ENCODE measurements around the gene PLTP. TPM values are rescaled to one million over a fixed set of nuclear protein-coding genes. Genes with fewer than 3 reads are reported as not detected.
"Not testable (repeated sequence)": the region's sequence is repeated elsewhere in the genome, so short reads cannot be mapped to it uniquely, and the experiment has no call there.

Gene PLTP
- total RNA-seq, 1 donor from 2014 or later: 12.9 TPM

- DNase-seq (ENCODE audit: low read depth): not testable (repeated sequence)
Observed at GRCh38 chr20:45901332-45901731, 10.6 kb downstream of the PLTP start.

DNA sequence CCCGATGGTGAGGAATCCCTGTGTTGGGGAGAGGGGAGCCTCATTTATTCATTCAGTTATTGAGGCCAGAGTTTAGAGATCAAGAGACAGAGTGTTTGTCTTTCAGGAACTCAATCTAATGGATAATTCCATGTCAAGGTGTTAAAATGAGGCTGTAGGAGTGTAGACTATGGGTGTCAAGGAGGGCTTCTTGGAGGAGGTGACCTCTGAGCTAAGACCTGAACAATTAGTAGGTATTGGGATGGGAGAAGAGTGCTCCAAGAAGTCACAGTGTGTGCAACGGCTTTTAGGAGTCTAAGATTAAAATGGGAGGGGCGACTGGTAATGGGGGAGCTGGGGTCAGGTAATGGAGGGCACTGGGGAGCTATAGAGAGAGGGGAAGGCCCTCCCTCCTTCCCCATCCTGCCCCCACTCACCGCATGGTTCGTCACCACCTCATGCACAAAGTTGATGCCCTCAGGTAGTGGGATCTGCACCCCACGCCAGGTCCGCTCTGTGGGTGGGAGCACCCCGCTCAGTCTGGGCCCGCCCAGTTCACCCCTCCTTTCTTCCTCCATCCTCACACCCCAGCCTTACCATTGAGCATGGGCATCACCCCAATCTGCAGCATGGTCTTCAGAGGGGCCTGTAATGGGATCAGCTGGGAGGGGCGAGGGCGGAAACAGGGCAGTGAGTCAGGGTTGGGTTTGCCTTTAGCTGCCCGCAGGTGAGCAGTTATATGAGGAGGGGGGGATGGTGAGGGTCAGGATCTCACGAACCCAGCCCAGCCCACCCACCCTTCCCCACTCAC lies 12.7 kb downstream of the PLTP start:
- no peak for DNase-seq (ENCODE audit: low read depth)

DNA sequence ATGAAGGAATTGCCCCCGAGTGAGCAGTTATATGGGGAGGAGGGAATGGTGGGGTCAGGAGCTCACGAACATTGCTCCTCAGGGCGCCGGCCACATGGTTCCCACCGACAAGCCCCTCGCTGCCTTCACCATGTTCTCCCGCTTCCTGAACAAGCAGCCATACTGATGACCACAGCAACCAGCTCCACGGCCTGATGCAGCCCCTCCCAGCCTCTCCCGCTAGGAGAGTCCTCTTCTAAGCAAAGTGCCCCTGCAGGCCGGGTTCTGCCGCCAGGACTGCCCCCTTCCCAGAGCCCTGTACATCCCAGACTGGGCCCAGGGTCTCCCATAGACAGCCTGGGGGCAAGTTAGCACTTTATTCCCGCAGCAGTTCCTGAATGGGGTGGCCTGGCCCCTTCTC lies 13.7 kb downstream of the PLTP start:
- no peak for DNase-seq (ENCODE audit: low read depth)

GRCh38 chr20:45897692-45898091 lies 14.3 kb downstream of the PLTP start:
- DNase-seq (ENCODE audit: low read depth): peak; percentile 29

DNA sequence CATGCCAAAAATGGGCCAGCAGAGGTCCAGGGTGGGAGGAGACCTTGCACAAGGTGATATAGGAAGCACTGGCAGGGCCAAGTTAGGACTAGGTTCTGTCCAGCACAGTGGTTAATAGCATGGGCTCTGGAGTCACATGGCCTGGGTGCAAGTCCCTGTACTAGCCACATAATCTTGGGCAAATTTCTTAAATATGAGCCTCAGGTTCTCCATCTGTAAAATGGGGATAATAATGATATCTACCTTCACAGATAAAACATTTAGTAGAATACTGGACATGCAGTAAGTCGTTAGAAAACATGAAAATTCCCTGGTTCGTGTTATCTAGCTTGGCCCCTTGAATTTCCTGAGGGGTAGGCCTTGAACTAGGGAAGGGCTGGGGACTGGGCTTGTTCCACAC lies 14.7 kb downstream of the PLTP start:
- DNase-seq (ENCODE audit: low read depth): no peak

DNA sequence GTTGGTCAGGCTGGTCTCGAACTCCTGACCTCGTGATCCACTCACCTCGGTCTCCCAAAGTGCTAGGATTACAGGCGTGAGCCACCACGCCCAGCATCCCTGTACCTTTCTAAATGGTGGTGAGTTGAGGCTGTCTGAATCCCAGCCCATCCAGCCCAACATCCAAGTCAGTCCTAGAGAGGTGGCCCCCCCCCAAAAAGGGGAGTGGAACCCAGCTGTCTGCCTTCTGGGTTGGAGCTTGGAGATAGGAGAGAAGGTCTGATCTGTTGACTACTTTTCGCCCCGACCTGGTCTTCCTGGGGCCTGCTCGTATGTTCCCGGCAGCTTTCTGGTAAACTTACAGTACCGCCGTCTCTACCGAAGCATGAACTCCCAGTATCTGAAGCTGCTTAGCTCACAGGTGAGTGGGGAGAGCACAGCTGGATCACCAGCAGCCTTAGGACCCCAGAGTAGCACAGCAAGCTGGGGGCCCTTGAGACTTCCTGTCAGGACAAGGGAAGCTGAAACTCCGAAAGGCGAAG lies 15.3 kb downstream of the PLTP start:
- DNase-seq (ENCODE audit: low read depth): no peak

GRCh38 chr20:45894797-45895196 lies 17.2 kb downstream of the PLTP start:
- no peak for DNase-seq (ENCODE audit: low read depth)

DNA sequence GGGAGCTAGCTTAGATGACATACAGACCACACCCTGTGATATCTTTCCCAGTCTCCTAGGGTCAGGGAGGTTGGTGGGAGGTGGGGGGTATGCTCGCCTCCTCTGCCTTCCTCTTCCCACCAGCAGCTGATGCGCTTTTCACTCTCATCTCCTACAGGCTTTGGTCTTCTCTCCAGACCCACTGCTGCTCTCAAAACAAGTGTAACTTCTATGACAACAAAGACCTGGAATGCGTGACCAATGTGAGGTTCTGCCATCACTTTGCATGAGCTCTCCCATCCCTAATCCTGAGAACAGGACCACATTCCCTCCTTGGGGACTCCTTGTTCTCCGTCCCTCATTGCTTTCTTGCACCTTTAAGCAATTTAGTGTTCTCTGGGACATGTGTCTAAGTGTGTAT lies 18.1 kb downstream of the PLTP start:
- no peak for DNase-seq (ENCODE audit: low read depth)

DNA sequence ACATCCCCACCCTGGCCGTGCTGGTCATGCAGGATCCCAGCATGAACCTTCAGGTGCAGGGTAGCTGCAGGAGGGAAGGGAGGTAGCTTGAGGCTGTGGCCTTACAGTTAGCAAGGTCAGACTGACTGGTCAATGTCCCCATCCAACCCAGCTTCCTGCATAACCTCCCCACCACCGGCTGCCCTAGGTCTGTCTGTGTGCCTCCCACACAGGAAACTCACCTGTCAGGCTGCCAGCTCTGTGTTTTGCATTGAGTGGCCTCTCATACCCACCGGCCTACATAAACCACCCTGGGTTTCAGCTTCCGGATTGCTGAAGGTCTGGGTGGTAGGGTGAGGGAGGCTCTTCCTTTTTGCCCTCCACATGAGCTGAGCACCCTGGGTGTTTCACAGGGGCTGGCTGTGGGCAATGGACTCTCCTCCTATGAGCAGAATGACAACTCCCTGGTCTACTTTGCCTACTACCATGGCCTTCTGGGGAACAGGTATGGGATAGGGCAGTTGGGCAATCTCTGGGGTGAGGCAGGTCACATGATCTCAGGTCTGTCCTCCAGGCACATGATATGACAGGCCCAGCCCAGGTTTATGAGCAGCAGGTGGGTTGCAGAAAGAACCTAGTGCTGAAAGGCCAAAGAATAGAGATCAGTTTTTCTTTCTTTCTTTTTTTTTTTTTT lies 19.0 kb downstream of the PLTP start:
- no peak for DNase-seq (ENCODE audit: low read depth)

- DNase-seq (ENCODE audit: low read depth): peak; percentile 49
Observed at GRCh38 chr20:45892049-45892825, 19.7 kb downstream of the PLTP start.

- DNase-seq (ENCODE audit: low read depth): peak; percentile 98
Observed at GRCh38 chr20:45890985-45891983, 20.7 kb downstream of the PLTP start, which contains the start of the genes CTSA and NEURL2. Gene CTSA (plus strand): TSS chr20:45891335. CDS start chr20:45891569, 234 bp downstream. Gene NEURL2 (minus strand): TSS chr20:45891208. CDS start chr20:45890991, 217 bp downstream.

GRCh38 chr20:45890077-45890984 lies 21.6 kb downstream of the PLTP start:
- peak; percentile 91 for DNase-seq (ENCODE audit: low read depth)

GRCh38 chr20:45888681-45889080 lies 23.3 kb downstream of the PLTP start:
- DNase-seq (ENCODE audit: low read depth): peak; percentile 46

DNA sequence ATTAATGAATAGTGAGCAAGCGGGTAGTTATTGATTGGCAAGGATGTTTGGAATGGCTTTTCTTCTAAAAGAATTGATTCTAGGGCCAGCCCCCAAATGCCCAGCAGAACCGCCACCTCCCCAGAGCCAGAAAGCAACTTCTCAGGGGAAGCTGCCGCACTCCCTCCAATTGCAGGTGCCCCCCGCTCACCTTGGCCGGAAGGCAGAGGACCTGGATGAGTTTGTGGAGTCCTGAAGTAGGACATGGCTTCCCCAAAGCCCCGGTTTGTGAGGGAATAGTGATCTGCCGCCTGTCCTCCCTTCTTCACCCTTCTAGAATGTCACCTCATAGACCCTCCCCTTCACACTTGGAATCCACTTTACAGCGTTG lies 24.6 kb downstream of the PLTP start, which contains the start of gene SPATA25:
Gene SPATA25 (minus strand): TSS at position 277 of the 370 bp plus-strand sequence. CDS start 32 bp downstream, at position 245.
- DNase-seq (ENCODE audit: low read depth): no peak

GRCh38 chr20:45886590-45887345 lies 25.2 kb downstream of the PLTP start:
- no peak for DNase-seq (ENCODE audit: low read depth)

DNA sequence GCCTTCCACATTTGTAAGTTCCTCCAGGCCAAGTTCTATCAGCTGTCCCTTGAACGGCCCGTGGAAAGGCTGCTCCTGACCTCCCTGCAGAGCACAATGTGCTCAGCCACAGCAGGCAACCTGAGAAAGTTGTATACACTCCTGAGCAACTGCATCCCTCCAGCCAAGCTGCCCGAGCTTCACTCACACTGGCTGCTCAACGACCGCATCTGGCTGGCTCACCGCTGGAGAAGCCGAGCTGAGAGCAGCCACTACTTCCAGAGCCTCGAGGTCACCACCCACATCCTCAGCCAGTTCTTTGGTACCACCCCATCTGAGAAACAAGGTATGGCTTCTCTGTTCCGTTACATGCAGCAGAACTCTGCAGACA lies 28.9 kb downstream of the PLTP start:
- DNase-seq (ENCODE audit: low read depth): no peak

- DNase-seq (ENCODE audit: low read depth): no peak
Observed at GRCh38 chr20:45882469-45883099, 29.4 kb downstream of the PLTP start.

Measured in myocyte (in vitro differentiated cells).